ENCODE data around the gene ZFAND4.
A peak's percentile ranks its signal among the peaks of the same experiment; 100 is the strongest.
"Not testable (repeated sequence)": the region's sequence is repeated elsewhere in the genome, so short reads cannot be mapped to it uniquely, and the experiment has no call there.

ZFAND4 gene

GRCh38 chr10:45586028-45586824 is 86.3 kb downstream of the ZFAND4 start:
- no peak for DNase-seq

- DNase-seq = no peak
Measured at GRCh38 chr10:45585131-45585530, 87.4 kb downstream of the ZFAND4 start.

- no peak for DNase-seq
Measured at GRCh38 chr10:45582386-45582781, 90.2 kb downstream of the ZFAND4 start.

- no peak for DNase-seq
Measured at GRCh38 chr10:45581582-45582385, 90.8 kb downstream of the ZFAND4 start.

GRCh38 chr10:45581216-45581549 is 91.4 kb downstream of the ZFAND4 start:
- no peak for DNase-seq

- DNase-seq = peak; percentile 44
Measured at GRCh38 chr10:45580371-45581215, 92.0 kb downstream of the ZFAND4 start.

- no peak for DNase-seq
Measured at GRCh38 chr10:45578384-45578971, 94.1 kb downstream of the ZFAND4 start.

GRCh38 chr10:45575966-45576597 is 96.5 kb downstream of the ZFAND4 start:
- no peak for DNase-seq

- DNase-seq = not testable (repeated sequence)
Measured at GRCh38 chr10:45575032-45575761, 97.4 kb downstream of the ZFAND4 start.

- DNase-seq = no peak
Measured at GRCh38 chr10:45569471-45569870, 103.1 kb downstream of the ZFAND4 start.

- DNase-seq = no peak
Measured at GRCh38 chr10:45566415-45566814, 106.2 kb downstream of the ZFAND4 start.

All from NCI-H2171 (cell line).